Measurements from ENCODE around the gene DPF1. TPM values are rescaled to one million over a fixed set of nuclear protein-coding genes. Genes with fewer than 3 reads are reported as not detected.
A peak's percentile ranks its signal among the peaks of the same experiment; 100 is the strongest.

The DPF1 gene
- total RNA-seq, 4 donors from 2014 or later: not detected

DNA sequence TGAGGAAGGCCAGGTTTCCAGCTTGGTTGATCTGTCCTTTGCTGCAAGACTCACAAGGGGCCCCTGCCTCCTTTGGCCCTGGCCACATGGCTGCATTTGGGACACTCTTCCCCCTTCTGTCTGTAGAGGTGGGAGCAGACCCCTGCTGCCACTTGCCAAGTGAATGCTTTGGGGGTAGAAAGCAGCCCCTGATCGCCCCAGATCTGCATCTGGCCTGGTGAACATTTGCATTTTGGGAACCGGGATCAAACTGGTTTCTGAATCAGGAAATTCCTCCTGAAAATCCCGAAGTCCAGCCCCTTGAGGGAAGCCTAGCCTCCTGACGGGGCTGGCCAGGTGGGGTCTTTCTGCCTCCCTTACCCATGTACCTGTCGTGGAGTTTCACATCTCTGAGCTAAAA is 14.9 kb downstream of the DPF1 start:
- H3K9me3 ChIP-seq: no peaks in the 10 kb centered on the region
- intact Hi-C loops (cut with DNase I; ENCODE audit: low total_unique reads) (no loop called here), in situ Hi-C loops (cut with MboI; ENCODE audit: low pct_ligation_motif_present in 1 of 4, low pct_unique_long_range_greater_than_20kb in 1 of 4, low sequenced_read_pairs in 3 of 4) (loop anchor here in 1 of 4 donors (25.0 kb wide), 1 partner anchor 322 kb away; no protein-coding TSS in a partner anchor)
- no peak for DNase-seq
- peaks cover 11 to 29% (median 16%) of the 10 kb centered on the region in 4 donors for H3K4me1 ChIP-seq
- peaks cover 0 to 6% (median 2%) of the 10 kb centered on the region in 4 donors for H3K36me3 ChIP-seq
- peak overlapping the region; percentile 24 to 70 (median 41) for H3K27ac ChIP-seq
- H3K4me3 ChIP-seq: peak overlapping the region in 1 of 4 donors; percentile 29
- WGBS, 2 donors (ENCODE audit: low coverage in 1 of 2): 21% methylated on average over 5 of the region's 5 CpGs; no CpG with 5 or more reads in 1 of the 2 donors
- TF ChIP-seq EP300 (IDR thresholded peaks at IDR 0.05; ENCODE audit: low read depth) (no peak), POLR2AphosphoS5 (IDR thresholded peaks at IDR 0.05) (no peak), POLR2A (IDR thresholded peaks at IDR 0.05) (no peak), CTCF (IDR thresholded peaks at IDR 0.05) (no peak)
- peaks cover 56% of the 10 kb centered on the region for H3K27me3 ChIP-seq

DNA sequence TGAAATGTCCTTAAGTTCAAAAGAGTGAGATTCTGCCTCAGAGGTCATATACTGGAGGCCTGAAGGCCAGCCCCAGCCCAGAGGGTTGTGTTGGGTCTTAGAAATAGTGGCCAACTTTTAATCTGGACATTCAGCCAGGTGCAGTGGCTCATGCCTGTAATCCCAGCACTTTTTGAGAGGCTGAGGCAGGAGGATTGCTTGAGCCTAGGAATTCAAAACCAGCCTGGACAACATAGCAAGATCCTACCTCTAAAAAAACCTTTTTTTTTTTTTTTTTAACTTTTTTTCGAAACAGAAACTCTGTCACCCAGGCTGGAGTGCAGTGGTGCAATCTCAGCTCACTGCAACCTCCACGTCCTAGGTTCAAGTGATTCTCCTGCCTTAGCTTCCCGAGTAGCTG is 15.5 kb downstream of the DPF1 start:
- TF ChIP-seq POLR2A (IDR thresholded peaks at IDR 0.05) (no peak), POLR2AphosphoS5 (IDR thresholded peaks at IDR 0.05) (no peak), CTCF (IDR thresholded peaks at IDR 0.05) (no peak), EP300 (IDR thresholded peaks at IDR 0.05; ENCODE audit: low read depth) (no peak)
- H3K27me3 ChIP-seq: peaks cover 53% of the 10 kb centered on the region
- no peak overlapping the region for H3K4me3 ChIP-seq
- in situ Hi-C loops (cut with MboI; ENCODE audit: low pct_ligation_motif_present in 1 of 4, low pct_unique_long_range_greater_than_20kb in 1 of 4, low sequenced_read_pairs in 3 of 4) (loop anchor here in 1 of 4 donors (25.0 kb wide), 1 partner anchor 321 kb away; no protein-coding TSS in a partner anchor), intact Hi-C loops (cut with DNase I; ENCODE audit: low total_unique reads) (no loop called here)
- 89 to 90% methylated on average over 2 to 3 of the region's 3 CpGs for WGBS, 2 donors (ENCODE audit: low coverage in 1 of 2)
- no peak for DNase-seq
- peaks cover 0 to 11% (median 2%) of the 10 kb centered on the region in 4 donors for H3K36me3 ChIP-seq
- H3K27ac ChIP-seq: no peak overlapping the region
- H3K4me1 ChIP-seq: peaks cover 11 to 29% (median 16%) of the 10 kb centered on the region in 4 donors
- no peaks in the 10 kb centered on the region for H3K9me3 ChIP-seq

- 86% methylated on average over 12 of the region's 12 CpGs; no CpG with 5 or more reads in 1 of the 2 donors for WGBS, 2 donors (ENCODE audit: low coverage in 1 of 2)
Observed at GRCh38 chr19:38207543-38207942, 16.5 kb downstream of the DPF1 start.

GRCh38 chr19:38206928-38207327 is 17.1 kb downstream of the DPF1 start:
- Histone ChIP-seq H3K4me1 (peaks cover 11 to 29% (median 16%) of the 10 kb centered on the region in 4 donors), H3K4me3 (no peak overlapping the region), H3K36me3 (peaks cover 0 to 11% (median 2%) of the 10 kb centered on the region in 4 donors), H3K27ac (no peak overlapping the region), H3K9me3 (no peaks in the 10 kb centered on the region), H3K27me3 (peaks cover 41% of the 10 kb centered on the region)
- 90 to 95% methylated on average over 6 to 16 of the region's 16 CpGs for WGBS, 2 donors (ENCODE audit: low coverage in 1 of 2)
- in situ Hi-C loops (cut with MboI; ENCODE audit: low pct_ligation_motif_present in 1 of 4, low pct_unique_long_range_greater_than_20kb in 1 of 4, low sequenced_read_pairs in 3 of 4): loop anchor here in 1 of 4 donors (25.0 kb wide), 1 partner anchor 320 kb away; no protein-coding TSS in a partner anchor
- intact Hi-C loops (cut with DNase I; ENCODE audit: low total_unique reads): no loop called here
- no peak for DNase-seq
- no peak for TF ChIP-seq CTCF (IDR thresholded peaks at IDR 0.05)
- TF ChIP-seq EP300 (IDR thresholded peaks at IDR 0.05; ENCODE audit: low read depth): no peak
- no peak for TF ChIP-seq POLR2AphosphoS5 (IDR thresholded peaks at IDR 0.05)
- no peak for TF ChIP-seq POLR2A (IDR thresholded peaks at IDR 0.05)

More at GRCh38 chr19:38207543-38207942, 16.5 kb downstream of the DPF1 start:
- no peaks in the 10 kb centered on the region for H3K9me3 ChIP-seq
- peaks cover 47% of the 10 kb centered on the region for H3K27me3 ChIP-seq
- in situ Hi-C loops (cut with MboI; ENCODE audit: low pct_ligation_motif_present in 1 of 4, low pct_unique_long_range_greater_than_20kb in 1 of 4, low sequenced_read_pairs in 3 of 4): loop anchor here in 1 of 4 donors (25.0 kb wide), 1 partner anchor 320 kb away; no protein-coding TSS in a partner anchor
- TF ChIP-seq POLR2AphosphoS5 (IDR thresholded peaks at IDR 0.05) (no peak), CTCF (IDR thresholded peaks at IDR 0.05) (no peak), POLR2A (IDR thresholded peaks at IDR 0.05) (no peak), EP300 (IDR thresholded peaks at IDR 0.05; ENCODE audit: low read depth) (no peak)
- H3K27ac ChIP-seq: no peak overlapping the region
- intact Hi-C loops (cut with DNase I; ENCODE audit: low total_unique reads): no loop called here
- DNase-seq: no peak
- no peak overlapping the region for H3K4me3 ChIP-seq
- H3K4me1 ChIP-seq: peaks cover 11 to 29% (median 16%) of the 10 kb centered on the region in 4 donors
- peaks cover 0 to 11% (median 2%) of the 10 kb centered on the region in 4 donors for H3K36me3 ChIP-seq
